ENCODE results near the gene PLPPR1. TPM values are rescaled to one million over a fixed set of nuclear protein-coding genes. Genes with fewer than 3 reads are reported as not detected.

PLPPR1 gene
- total and polyA plus RNA-seq, 2 of the 13 experiments (the other 11 are each of a cell fraction or from before 2014, with no cell fraction given), result 16.0 to 84.7 TPM

DNA sequence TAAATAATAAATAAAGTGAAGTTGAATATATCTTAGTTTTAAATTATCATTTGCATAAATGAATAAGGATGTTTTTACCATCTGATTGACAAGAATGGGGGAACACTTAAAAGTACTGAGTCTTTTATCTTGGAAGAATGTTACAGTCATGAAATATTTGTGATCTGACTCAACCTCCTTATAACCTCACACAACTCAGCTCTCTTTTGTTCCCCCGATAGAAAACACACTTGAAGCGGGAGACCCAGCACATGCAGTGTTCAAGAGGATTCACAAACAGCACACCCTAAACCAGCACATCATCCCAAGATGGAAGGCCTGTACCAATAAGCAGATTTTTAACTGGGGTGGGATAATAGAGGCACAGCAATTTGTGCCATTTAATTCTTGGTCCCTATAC, 340.8 kb downstream of the PLPPR1 start:
- Histone ChIP-seq H3K4me1 (ENCODE audit: insufficient read depth, low read length) (peaks cover 53% of the 10 kb centered on the region), H3K27ac (ENCODE audit: extremely low read length, insufficient read depth, low read length) (no peak overlapping the region), H3K4me2 (ENCODE audit: low read depth, low read length) (no peak overlapping the region), H3K9me3 (ENCODE audit: low read length) (no peaks in the 10 kb centered on the region), H3K4me3 (replicated peaks in 1 of 3; ENCODE audit: insufficient read depth in 1 of 3, low read depth in 2 of 3, low read length in 3 of 3) (no peak overlapping the region), H4K20me1 (ENCODE audit: insufficient read depth, low read length) (no peaks in the 10 kb centered on the region), H3K79me2 (ENCODE audit: insufficient read depth, low read length) (no peaks in the 10 kb centered on the region), H3K27me3 (ENCODE audit: control insufficient read depth in 1 of 2, insufficient read depth in 2 of 2, low read length in 2 of 2) (no peaks in the 10 kb centered on the region), H3K36me3 (replicated peaks in 1 of 2; ENCODE audit: control insufficient read depth in 1 of 2, insufficient read depth in 2 of 2, low read length in 2 of 2) (no peaks in the 10 kb centered on the region), H2AFZ (ENCODE audit: low read length) (no peak overlapping the region), H3K9ac (ENCODE audit: insufficient read depth, low read depth, low read length) (no peak overlapping the region)
- in situ Hi-C loops (cut with HindIII; ENCODE audit: extremely low pct_ligation_motif_present, low pct_unique_long_range_greater_than_20kb) (no loop called here), intact Hi-C loops (cut with micrococcal nuclease; ENCODE audit: unreplicated experiment) (no loop called here)
- TF ChIP-seq ZNF350 (CRISPR knock-in tag; IDR thresholded peaks at IDR 0.05; ENCODE audit: borderline replicate concordance, low read depth) (no peak), MATR3 (CRISPR knock-in tag; IDR thresholded peaks at IDR 0.05) (no peak), E2F5 (CRISPR knock-in tag; conservative IDR thresholded peaks at IDR 0.05) (no peak), TCF12 (IDR thresholded peaks at IDR 0.05) (no peak), TCF12 (CRISPR knock-in tag; IDR thresholded peaks at IDR 0.05) (no peak), SALL2 (CRISPR knock-in tag; IDR thresholded peaks at IDR 0.05) (no peak), CEBPG (CRISPR knock-in tag; IDR thresholded peaks at IDR 0.05) (no peak), IRF2 (CRISPR knock-in tag; IDR thresholded peaks at IDR 0.05) (no peak), ZBTB7B (CRISPR knock-in tag; IDR thresholded peaks at IDR 0.05) (no peak), ATF7 (IDR thresholded peaks at IDR 0.05) (no peak), ATF7 (CRISPR knock-in tag; IDR thresholded peaks at IDR 0.05) (no peak), ZBTB42 (CRISPR knock-in tag; IDR thresholded peaks at IDR 0.05) (no peak), PRPF4 (IDR thresholded peaks at IDR 0.05; ENCODE audit: low read depth, low read length, poor library complexity, severe bottlenecking) (no peak), PTBP1 (IDR thresholded peaks at IDR 0.05; ENCODE audit: low read depth, low read length, poor library complexity, severe bottlenecking) (no peak), LBX2 (CRISPR knock-in tag; IDR thresholded peaks at IDR 0.05; ENCODE audit: borderline replicate concordance) (no peak), ARID3A (IDR thresholded peaks at IDR 0.05; ENCODE audit: low read depth, low read length) (no peak), KAT8 (CRISPR knock-in tag; IDR thresholded peaks at IDR 0.05) (no peak)
- TF ChIP-seq, protein P1, sequence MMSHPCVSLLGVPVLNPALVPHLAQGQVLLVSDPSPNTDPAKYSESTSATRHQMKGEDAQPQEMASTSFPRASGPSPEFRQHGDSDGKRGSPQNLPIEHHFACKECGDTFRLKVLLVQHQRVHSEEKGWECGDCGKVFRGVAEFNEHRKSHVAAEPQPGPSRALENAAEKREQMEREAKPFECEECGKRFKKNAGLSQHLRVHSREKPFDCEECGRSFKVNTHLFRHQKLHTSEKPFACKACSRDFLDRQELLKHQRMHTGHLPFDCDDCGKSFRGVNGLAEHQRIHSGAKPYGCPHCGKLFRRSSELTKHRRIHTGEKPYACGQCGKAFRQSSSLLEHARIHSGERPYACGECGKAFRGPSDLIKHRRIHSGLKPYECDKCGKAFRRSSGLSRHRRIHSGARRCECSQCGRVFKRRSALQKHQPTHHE (CRISPR knock-in tag; IDR thresholded peaks at IDR 0.05; ENCODE audit: borderline replicate concordance), result no peak
- TF ChIP-seq, protein P2, sequence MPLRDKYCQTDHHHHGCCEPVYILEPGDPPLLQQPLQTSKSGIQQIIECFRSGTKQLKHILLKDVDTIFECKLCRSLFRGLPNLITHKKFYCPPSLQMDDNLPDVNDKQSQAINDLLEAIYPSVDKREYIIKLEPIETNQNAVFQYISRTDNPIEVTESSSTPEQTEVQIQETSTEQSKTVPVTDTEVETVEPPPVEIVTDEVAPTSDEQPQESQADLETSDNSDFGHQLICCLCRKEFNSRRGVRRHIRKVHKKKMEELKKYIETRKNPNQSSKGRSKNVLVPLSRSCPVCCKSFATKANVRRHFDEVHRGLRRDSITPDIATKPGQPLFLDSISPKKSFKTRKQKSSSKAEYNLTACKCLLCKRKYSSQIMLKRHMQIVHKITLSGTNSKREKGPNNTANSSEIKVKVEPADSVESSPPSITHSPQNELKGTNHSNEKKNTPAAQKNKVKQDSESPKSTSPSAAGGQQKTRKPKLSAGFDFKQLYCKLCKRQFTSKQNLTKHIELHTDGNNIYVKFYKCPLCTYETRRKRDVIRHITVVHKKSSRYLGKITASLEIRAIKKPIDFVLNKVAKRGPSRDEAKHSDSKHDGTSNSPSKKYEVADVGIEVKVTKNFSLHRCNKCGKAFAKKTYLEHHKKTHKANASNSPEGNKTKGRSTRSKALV (CRISPR knock-in tag; IDR thresholded peaks at IDR 0.05), result no peak
- ATAC-seq (no peak), FAIRE-seq (no peak), DNase-seq (ENCODE audit: low spot score) (no peak)
- 97% methylated on average over 2 of the region's 2 CpGs for WGBS (ENCODE audit: low lambda C conversion rate)
- ChIA-PET CTCF (ENCODE audit: low intra/inter-chr PET ratio, low total read pairs) (no interaction called here), POLR2A (interaction anchor here (0.7 to 5.2 kb wide), 5 partner anchors 11 to 45 kb away, joined by 3 to 31 read pairs (median 10); partner anchors contain the start of genes MRPL50 and ZNF189)
- BruUV-seq (replicated peaks), result no TSS peak
